Lower leg skin (tissue), 4 donors: ENCODE measurements around the gene EIF2D. TPM values are rescaled to one million over a fixed set of nuclear protein-coding genes. Genes with fewer than 3 reads are reported as not detected.

Experiments
- DNase-seq, 2 donors: peaks; one replicate each; pipeline ENCODE4 v3.0.0-alpha.2; 2019; ENCODE audit warnings: low spot score in 2 of 2
- H3K4me3 ChIP-seq: fragments of 200-600 bp; sonication (generic); 2 replicates; pipeline ENCODE4 v1.5.1; 2017; ENCODE audit warnings: mild to moderate bottlenecking, low read depth; ENCODE audit not compliant: poor library complexity, severe bottlenecking
- CTCF ChIP-seq, 3 donors: fragments of 450-650 bp; IDR thresholded peaks; one replicate each; pipeline ENCODE4 v1.5.1; 2016; ENCODE audit warnings: antibody characterized with exemption in 3 of 3, mild to moderate bottlenecking in 3 of 3, moderate library complexity in 2 of 3
- POLR2A ChIP-seq, 2 donors: fragments of 450-650 bp; IDR thresholded peaks; one replicate each; pipeline ENCODE4 v1.6.1; 2016 to 2017; ENCODE audit warnings: antibody characterized with exemption in 2 of 2, mild to moderate bottlenecking in 1 of 2, moderate library complexity in 1 of 2
- WGBS, 2 donors: methylation state at CpG; one replicate each; pipeline ENCODE4 v1.1.5; 2018; 5-methylcytosine and 5-hydroxymethylcytosine counted together
- intact Hi-C: fragments of 100-400 bp; cut with DNase I; formaldehyde crosslinking; loops from one replicate; pipeline ENCODE4 v1.15.0; 2023; ENCODE audit warnings: low total_unique reads
- total RNA-seq, 4 donors: library from RNA; depleted of rRNA; stranded (reverse); fragments of >200 nt; gene quantifications; one replicate each; pipeline ENCODE4 v1.1.0, GENCODE V29; 2016

The EIF2D gene
- total RNA-seq, 4 donors from 2014 or later: 39.7 to 57.3 (median 53.1) TPM

- no peak overlapping the region for H3K4me3 ChIP-seq
- DNase-seq: no peak
- TF ChIP-seq POLR2A (IDR thresholded peaks at IDR 0.05) (no peak), CTCF (IDR thresholded peaks at IDR 0.05) (no peak)
- WGBS, 2 donors: 70 to 72% methylated on average over 4 of the region's 4 CpGs
- intact Hi-C loops: no loop called here
Observed at GRCh38 chr1:206577626-206578025, 34.6 kb downstream of the EIF2D start.

DNA sequence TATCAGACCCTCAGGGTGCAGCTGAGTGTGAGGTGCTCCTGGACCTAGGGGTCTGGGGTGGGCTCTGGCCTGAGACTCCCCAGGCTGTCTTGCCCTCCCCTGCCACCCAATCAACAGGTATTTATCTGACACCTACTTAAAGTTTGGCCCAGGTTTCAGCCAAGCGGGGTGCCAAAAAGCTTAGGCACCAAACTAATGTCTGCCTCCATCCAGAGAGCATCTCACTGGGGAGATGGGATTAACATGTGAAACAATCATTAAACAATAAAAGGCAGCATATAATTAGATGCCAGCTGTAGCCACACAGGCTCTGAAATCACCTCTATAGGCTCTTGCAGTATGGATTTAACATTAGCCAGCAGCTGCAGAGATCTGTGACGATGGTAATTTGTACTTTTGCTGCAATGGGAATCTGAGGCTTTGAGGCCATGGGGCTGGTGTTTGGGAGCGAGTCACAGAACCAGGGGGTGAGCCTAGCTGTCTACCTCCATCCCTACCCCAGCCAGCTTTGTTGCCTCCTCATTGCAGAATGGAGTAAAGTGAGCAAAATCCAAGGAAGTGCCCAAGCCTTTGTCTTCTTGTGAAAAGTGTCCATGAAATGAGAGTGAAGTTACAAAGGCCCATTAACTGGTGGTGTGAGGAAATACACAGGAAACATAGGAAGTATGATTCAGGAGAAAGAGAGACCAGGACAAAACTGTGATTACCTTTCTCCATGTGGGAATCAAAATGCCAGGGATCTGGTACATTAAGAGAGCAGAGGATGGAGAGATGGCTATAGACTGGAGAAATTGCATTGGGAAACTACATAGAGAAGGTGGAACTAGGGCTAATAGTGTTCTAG is 36.1 kb downstream of the EIF2D start:
- DNase-seq: no peak
- H3K4me3 ChIP-seq: no peak overlapping the region
- 83 to 84% methylated on average over 3 of the region's 3 CpGs for WGBS, 2 donors
- intact Hi-C loops: no loop called here
- no peak for TF ChIP-seq POLR2A (IDR thresholded peaks at IDR 0.05)
- no peak for TF ChIP-seq CTCF (IDR thresholded peaks at IDR 0.05)

DNA sequence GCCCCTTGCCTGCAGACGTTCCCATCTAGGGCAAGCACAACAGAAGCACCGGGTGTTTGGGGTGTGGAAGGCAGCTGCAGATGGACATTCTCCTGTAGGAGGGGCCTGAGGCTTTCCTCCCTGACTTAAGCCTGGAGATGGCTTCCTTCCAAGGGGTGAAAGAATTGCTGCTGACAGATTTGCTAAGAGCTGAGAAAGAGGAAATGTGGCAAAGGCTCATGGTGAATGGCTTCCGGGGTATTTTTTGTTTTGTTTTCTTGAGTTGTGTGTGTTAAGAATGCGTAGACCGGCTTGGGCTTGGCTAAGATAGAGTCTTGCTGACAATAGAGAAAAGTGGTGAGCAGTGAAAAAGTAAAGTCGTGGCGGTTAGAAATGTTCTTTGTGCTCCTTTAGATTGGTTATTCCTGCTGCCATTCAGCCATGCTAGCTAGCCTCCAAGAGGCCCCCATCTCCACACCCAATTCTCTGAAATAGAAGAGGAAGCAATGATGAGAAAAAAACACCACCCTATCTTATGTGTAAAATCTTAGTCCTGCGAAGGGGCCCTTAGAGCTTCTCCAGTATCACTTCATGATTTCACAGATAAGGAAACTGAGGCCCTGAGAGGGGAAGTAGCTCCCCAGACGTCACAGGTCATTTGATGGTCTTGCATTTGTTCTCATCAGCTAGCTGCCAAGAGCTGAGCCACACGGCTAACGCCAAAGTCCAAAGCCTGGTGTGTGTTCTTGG is 36.9 kb downstream of the EIF2D start:
- intact Hi-C loops: no loop called here
- no peak overlapping the region for H3K4me3 ChIP-seq
- TF ChIP-seq CTCF (IDR thresholded peaks at IDR 0.05): no peak
- no peak for TF ChIP-seq POLR2A (IDR thresholded peaks at IDR 0.05)
- 59 to 72% methylated on average over 11 of the region's 11 CpGs for WGBS, 2 donors
- DNase-seq: peak in 1 of 2 donors; percentile 58

- H3K4me3 ChIP-seq: no peak overlapping the region
- DNase-seq: no peak
- TF ChIP-seq POLR2A (IDR thresholded peaks at IDR 0.05): no peak
- TF ChIP-seq CTCF (IDR thresholded peaks at IDR 0.05): no peak
- 95 to 96% methylated on average over 4 of the region's 4 CpGs for WGBS, 2 donors
- intact Hi-C loops: no loop called here
Observed at GRCh38 chr1:206573762-206574161, 38.5 kb downstream of the EIF2D start.

- TF ChIP-seq POLR2A (IDR thresholded peaks at IDR 0.05): no peak
- no peak for TF ChIP-seq CTCF (IDR thresholded peaks at IDR 0.05)
- intact Hi-C loops: no loop called here
- WGBS, 2 donors: 86 to 91% methylated on average over 4 of the region's 4 CpGs
Observed at GRCh38 chr1:206573319-206573718, 38.9 kb downstream of the EIF2D start.

More at GRCh38 chr1:206573319-206573718, 38.9 kb downstream of the EIF2D start:
- no peak overlapping the region for H3K4me3 ChIP-seq
- DNase-seq: no peak
